ENCODE measurements around the gene ATR. TPM values are rescaled to one million over a fixed set of nuclear protein-coding genes. Genes with fewer than 3 reads are reported as not detected.

The ATR gene
- total RNA-seq, 3 donors from 2014 or later (not counting 1 experiment from before 2014, with no cell fraction given), result 39.9 to 47.9 (median 45.8) TPM

GRCh38 chr3:142602619-142603385 lies 24.3 kb upstream of the ATR start:
- TF ChIP-seq CTCF (IDR thresholded peaks at IDR 0.05), result no peak
- intact Hi-C loops (cut with micrococcal nuclease), result no loop called here
- Histone ChIP-seq H3K4me1 (ENCODE audit: control insufficient read depth, insufficient read depth, low read length) (no peaks in the 10 kb centered on the region), H3K27ac (ENCODE audit: low read length) (no peak overlapping the region), H3K27me3 (ENCODE audit: control insufficient read depth, insufficient read depth, low read length) (no peaks in the 10 kb centered on the region), H3K4me3 (ENCODE audit: low read length) (no peak overlapping the region), H3K9me3 (ENCODE audit: control insufficient read depth, insufficient read depth, low read length) (no peaks in the 10 kb centered on the region), H3K36me3 (ENCODE audit: control insufficient read depth, insufficient read depth, low read length) (no peaks in the 10 kb centered on the region)
- Mint-ChIP-seq H3K36me3 (no peaks in the 10 kb centered on the region), H3K27me3 (ENCODE audit: low read depth in 2 of 2) (no peaks in the 10 kb centered on the region), H3K4me1 (no peaks in the 10 kb centered on the region), H3K27ac (no peak overlapping the region), H3K4me3 (no peak overlapping the region), H3K9me3 (no peaks in the 10 kb centered on the region)
- no peak for DNase-seq
- whole genome bisulfite sequencing (ENCODE audit: insufficient coverage), result 90% methylated on average over 13 of the region's 13 CpGs
- ATAC-seq, result no peak

GRCh38 chr3:142601713-142602112 lies 23.2 kb upstream of the ATR start:
- Mint-ChIP-seq H3K27me3 (ENCODE audit: low read depth in 2 of 2) (no peaks in the 10 kb centered on the region), H3K27ac (no peak overlapping the region), H3K4me1 (peaks cover 6% of the 10 kb centered on the region in 2 donors), H3K9me3 (no peaks in the 10 kb centered on the region), H3K36me3 (no peaks in the 10 kb centered on the region), H3K4me3 (no peak overlapping the region)
- H3K27me3 ChIP-seq (ENCODE audit: control insufficient read depth, insufficient read depth, low read length), result no peaks in the 10 kb centered on the region
- no peaks in the 10 kb centered on the region for H3K9me3 ChIP-seq (ENCODE audit: control insufficient read depth, insufficient read depth, low read length)
- intact Hi-C loops (cut with micrococcal nuclease), result no loop called here
- WGBS (ENCODE audit: insufficient coverage), result 89% methylated on average over 2 of the region's 4 CpGs
- ATAC-seq, result no peak
- no peak for DNase-seq
- no peak overlapping the region for H3K27ac ChIP-seq (ENCODE audit: low read length)
- H3K36me3 ChIP-seq (ENCODE audit: control insufficient read depth, insufficient read depth, low read length), result no peaks in the 10 kb centered on the region
- H3K4me3 ChIP-seq (ENCODE audit: low read length), result no peak overlapping the region
- TF ChIP-seq CTCF (IDR thresholded peaks at IDR 0.05), result no peak
- peaks cover 1% of the 10 kb centered on the region for H3K4me1 ChIP-seq (ENCODE audit: control insufficient read depth, insufficient read depth, low read length)

- H3K4me3 Mint-ChIP-seq, result peak overlapping the region; percentile 55
- DNase-seq (no peak), ATAC-seq (no peak)
- H3K9me3 Mint-ChIP-seq, result no peaks in the 10 kb centered on the region
- H3K4me1 Mint-ChIP-seq, result peaks cover 7 to 15% of the 10 kb centered on the region in 2 donors
- no peaks in the 10 kb centered on the region for H3K36me3 ChIP-seq (ENCODE audit: control insufficient read depth, insufficient read depth, low read length)
- no peak overlapping the region for H3K27ac Mint-ChIP-seq
- H3K36me3 Mint-ChIP-seq, result no peaks in the 10 kb centered on the region
- H3K4me1 ChIP-seq (ENCODE audit: control insufficient read depth, insufficient read depth, low read length), result peaks cover 6% of the 10 kb centered on the region
- WGBS (ENCODE audit: insufficient coverage), result 86% methylated on average over 2 of the region's 3 CpGs
- H3K27me3 Mint-ChIP-seq (ENCODE audit: low read depth in 2 of 2), result peaks cover 3 to 8% of the 10 kb centered on the region in 2 donors
- no peak overlapping the region for H3K27ac ChIP-seq (ENCODE audit: low read length)
- no peaks in the 10 kb centered on the region for H3K27me3 ChIP-seq (ENCODE audit: control insufficient read depth, insufficient read depth, low read length)
- intact Hi-C loops (cut with micrococcal nuclease), result no loop called here
- H3K4me3 ChIP-seq (ENCODE audit: low read length), result no peak overlapping the region
- no peak for TF ChIP-seq CTCF (IDR thresholded peaks at IDR 0.05)
- H3K9me3 ChIP-seq (ENCODE audit: control insufficient read depth, insufficient read depth, low read length), result no peaks in the 10 kb centered on the region
Measured at GRCh38 chr3:142597906-142598305, 19.4 kb upstream of the ATR start.

GRCh38 chr3:142596726-142597088 lies 18.2 kb upstream of the ATR start:
- Histone ChIP-seq H3K4me1 (ENCODE audit: control insufficient read depth, insufficient read depth, low read length) (peaks cover 6% of the 10 kb centered on the region), H3K36me3 (ENCODE audit: control insufficient read depth, insufficient read depth, low read length) (no peaks in the 10 kb centered on the region), H3K9me3 (ENCODE audit: control insufficient read depth, insufficient read depth, low read length) (no peaks in the 10 kb centered on the region), H3K27ac (ENCODE audit: low read length) (no peak overlapping the region), H3K4me3 (ENCODE audit: low read length) (peak overlapping the region; percentile 77), H3K27me3 (ENCODE audit: control insufficient read depth, insufficient read depth, low read length) (no peaks in the 10 kb centered on the region)
- intact Hi-C loops (cut with micrococcal nuclease), result loop anchor here (1.0 kb wide), 1 partner anchor 18 kb away; the partner anchor contains the start of gene ATR
- H3K4me3 Mint-ChIP-seq, result peak overlapping the region; percentile 99
- TF ChIP-seq CTCF (IDR thresholded peaks at IDR 0.05), result no peak
- 27% methylated on average over 5 of the region's 5 CpGs for WGBS (ENCODE audit: insufficient coverage)
- no peaks in the 10 kb centered on the region for H3K9me3 Mint-ChIP-seq
- peaks cover 7 to 15% of the 10 kb centered on the region in 2 donors for H3K4me1 Mint-ChIP-seq
- ATAC-seq (no peak), DNase-seq (no peak)
- H3K27ac Mint-ChIP-seq, result peak overlapping the region; percentile 60 to 95
- H3K27me3 Mint-ChIP-seq (ENCODE audit: low read depth in 2 of 2), result peaks cover 3 to 8% of the 10 kb centered on the region in 2 donors
- H3K36me3 Mint-ChIP-seq, result no peaks in the 10 kb centered on the region

Measured in natural killer cell (primary cell).